Measurements from ENCODE around the gene HEBP2.

GRCh38 chr6:138405816-138406413 is 1.9 kb downstream of the HEBP2 start:
- TF ChIP-seq, protein P1, sequence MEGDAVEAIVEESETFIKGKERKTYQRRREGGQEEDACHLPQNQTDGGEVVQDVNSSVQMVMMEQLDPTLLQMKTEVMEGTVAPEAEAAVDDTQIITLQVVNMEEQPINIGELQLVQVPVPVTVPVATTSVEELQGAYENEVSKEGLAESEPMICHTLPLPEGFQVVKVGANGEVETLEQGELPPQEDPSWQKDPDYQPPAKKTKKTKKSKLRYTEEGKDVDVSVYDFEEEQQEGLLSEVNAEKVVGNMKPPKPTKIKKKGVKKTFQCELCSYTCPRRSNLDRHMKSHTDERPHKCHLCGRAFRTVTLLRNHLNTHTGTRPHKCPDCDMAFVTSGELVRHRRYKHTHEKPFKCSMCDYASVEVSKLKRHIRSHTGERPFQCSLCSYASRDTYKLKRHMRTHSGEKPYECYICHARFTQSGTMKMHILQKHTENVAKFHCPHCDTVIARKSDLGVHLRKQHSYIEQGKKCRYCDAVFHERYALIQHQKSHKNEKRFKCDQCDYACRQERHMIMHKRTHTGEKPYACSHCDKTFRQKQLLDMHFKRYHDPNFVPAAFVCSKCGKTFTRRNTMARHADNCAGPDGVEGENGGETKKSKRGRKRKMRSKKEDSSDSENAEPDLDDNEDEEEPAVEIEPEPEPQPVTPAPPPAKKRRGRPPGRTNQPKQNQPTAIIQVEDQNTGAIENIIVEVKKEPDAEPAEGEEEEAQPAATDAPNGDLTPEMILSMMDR (IDR thresholded peaks at IDR 0.05), result no peak
- TF ChIP-seq POLR2A (IDR thresholded peaks at IDR 0.05), result no peak

All from lower leg skin (tissue), 3 donors.